Measurements from ENCODE around the gene RND2. TPM values are rescaled to one million over a fixed set of nuclear protein-coding genes. Genes with fewer than 3 reads are reported as not detected.
A peak's percentile ranks its signal among the peaks of the same experiment; 100 is the strongest.

Gene RND2
- total and polyA plus RNA-seq, 2 of the 13 experiments (the other 11 are each of a cell fraction or from before 2014, with no cell fraction given): 0.05 to 0.11 TPM

DNA sequence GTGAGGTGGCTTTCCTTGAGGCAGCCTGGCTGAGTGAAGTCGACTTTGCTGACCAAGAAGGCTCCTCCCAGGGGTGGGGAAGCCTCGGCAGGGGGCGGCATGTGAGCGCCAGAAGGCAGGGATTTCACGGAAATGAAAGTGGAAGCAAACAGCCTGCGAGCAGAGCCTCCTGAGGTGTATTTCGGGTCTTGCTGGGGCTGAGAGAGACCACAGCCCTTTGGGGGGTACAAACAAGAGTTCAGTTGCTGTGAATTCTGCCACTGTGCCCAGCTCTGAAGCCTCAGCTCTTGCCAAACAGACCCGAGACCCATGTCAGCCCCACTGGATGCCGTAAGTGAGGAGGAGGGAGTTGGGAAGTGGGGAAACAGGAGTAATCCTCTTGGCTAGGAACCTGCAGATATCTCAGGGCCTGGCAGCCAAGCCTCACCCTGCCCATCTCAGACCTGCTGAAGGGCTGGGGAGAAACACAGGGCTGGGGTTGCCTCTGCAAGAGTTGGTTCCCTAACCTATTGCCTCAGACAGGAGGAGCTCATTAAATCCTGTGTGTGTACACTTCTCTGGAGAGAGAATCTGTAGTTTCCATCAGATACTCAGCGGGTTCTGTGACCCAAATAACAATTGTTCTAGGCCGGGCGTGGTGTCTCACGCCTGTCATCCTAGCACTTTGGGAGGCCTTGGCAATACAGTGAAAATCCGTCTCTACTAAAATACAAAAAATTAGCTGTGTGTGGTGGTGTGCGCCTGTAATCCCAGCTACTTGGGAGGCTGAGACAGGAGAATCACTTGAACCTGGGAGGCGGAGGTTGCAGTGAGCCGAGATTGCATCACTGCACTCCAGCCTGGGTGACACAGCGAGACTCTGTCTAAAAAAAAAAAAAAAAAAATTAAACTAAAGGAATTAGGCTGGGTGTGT is 18.1 kb upstream of the RND2 start, which contains the start of gene IFI35 (continued):
- TF ChIP-seq, protein P1, sequence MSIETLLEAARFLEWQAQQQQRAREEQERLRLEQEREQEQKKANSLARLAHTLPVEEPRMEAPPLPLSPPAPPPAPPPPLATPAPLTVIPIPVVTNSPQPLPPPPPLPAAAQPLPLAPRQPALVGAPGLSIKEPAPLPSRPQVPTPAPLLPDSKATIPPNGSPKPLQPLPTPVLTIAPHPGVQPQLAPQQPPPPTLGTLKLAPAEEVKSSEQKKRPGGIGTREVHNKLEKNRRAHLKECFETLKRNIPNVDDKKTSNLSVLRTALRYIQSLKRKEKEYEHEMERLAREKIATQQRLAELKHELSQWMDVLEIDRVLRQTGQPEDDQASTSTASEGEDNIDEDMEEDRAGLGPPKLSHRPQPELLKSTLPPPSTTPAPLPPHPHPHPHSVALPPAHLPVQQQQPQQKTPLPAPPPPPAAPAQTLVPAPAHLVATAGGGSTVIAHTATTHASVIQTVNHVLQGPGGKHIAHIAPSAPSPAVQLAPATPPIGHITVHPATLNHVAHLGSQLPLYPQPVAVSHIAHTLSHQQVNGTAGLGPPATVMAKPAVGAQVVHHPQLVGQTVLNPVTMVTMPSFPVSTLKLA (IDR thresholded peaks at IDR 0.05): no peak
- TF ChIP-seq ZFP1 (CRISPR knock-in tag; IDR thresholded peaks at IDR 0.05): no peak
- no peak; the same call in 1 of the 2 replicates for TF ChIP-seq KDM2A (CRISPR knock-in tag; IDR thresholded peaks at IDR 0.05; ENCODE audit: borderline replicate concordance, low read depth)
- TF ChIP-seq, protein P2, sequence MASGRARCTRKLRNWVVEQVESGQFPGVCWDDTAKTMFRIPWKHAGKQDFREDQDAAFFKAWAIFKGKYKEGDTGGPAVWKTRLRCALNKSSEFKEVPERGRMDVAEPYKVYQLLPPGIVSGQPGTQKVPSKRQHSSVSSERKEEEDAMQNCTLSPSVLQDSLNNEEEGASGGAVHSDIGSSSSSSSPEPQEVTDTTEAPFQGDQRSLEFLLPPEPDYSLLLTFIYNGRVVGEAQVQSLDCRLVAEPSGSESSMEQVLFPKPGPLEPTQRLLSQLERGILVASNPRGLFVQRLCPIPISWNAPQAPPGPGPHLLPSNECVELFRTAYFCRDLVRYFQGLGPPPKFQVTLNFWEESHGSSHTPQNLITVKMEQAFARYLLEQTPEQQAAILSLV (CRISPR knock-in tag; IDR thresholded peaks at IDR 0.05; ENCODE audit: borderline replicate concordance): no peak; the same call in none of the 2 replicates
- no peak for TF ChIP-seq SATB2 (CRISPR knock-in tag; IDR thresholded peaks at IDR 0.05)
- no peak; the same call in 1 of the 2 replicates for TF ChIP-seq ZNF274 (CRISPR knock-in tag; IDR thresholded peaks at IDR 0.05)
- peak; percentile 92 for TF ChIP-seq KMT2B (CRISPR knock-in tag; IDR thresholded peaks at IDR 0.05)
- no peak; the same call in 1 of the 2 replicates for TF ChIP-seq GLI4 (CRISPR knock-in tag; IDR thresholded peaks at IDR 0.05; ENCODE audit: borderline replicate concordance)
- TF ChIP-seq, protein P3, sequence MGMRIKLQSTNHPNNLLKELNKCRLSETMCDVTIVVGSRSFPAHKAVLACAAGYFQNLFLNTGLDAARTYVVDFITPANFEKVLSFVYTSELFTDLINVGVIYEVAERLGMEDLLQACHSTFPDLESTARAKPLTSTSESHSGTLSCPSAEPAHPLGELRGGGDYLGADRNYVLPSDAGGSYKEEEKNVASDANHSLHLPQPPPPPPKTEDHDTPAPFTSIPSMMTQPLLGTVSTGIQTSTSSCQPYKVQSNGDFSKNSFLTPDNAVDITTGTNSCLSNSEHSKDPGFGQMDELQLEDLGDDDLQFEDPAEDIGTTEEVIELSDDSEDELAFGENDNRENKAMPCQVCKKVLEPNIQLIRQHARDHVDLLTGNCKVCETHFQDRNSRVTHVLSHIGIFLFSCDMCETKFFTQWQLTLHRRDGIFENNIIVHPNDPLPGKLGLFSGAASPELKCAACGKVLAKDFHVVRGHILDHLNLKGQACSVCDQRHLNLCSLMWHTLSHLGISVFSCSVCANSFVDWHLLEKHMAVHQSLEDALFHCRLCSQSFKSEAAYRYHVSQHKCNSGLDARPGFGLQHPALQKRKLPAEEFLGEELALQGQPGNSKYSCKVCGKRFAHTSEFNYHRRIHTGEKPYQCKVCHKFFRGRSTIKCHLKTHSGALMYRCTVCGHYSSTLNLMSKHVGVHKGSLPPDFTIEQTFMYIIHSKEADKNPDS (CRISPR knock-in tag; IDR thresholded peaks at IDR 0.05): no peak
- TF ChIP-seq ZNF496 (CRISPR knock-in tag; IDR thresholded peaks at IDR 0.05; ENCODE audit: insufficient replicate concordance): no peak
- no peak for TF ChIP-seq IRX3 (CRISPR knock-in tag; IDR thresholded peaks at IDR 0.05; ENCODE audit: borderline replicate concordance, low read depth)
- TF ChIP-seq NFYB (CRISPR knock-in tag; IDR thresholded peaks at IDR 0.05): no peak
- TF ChIP-seq ZNF235 (CRISPR knock-in tag; IDR thresholded peaks at IDR 0.05; ENCODE audit: borderline replicate concordance): no peak
- peak; percentile 74; the same call in 1 of the 2 replicates for TF ChIP-seq ZBTB20 (CRISPR knock-in tag; IDR thresholded peaks at IDR 0.05; ENCODE audit: borderline replicate concordance, low read depth)
- no peak for TF ChIP-seq TBX3 (IDR thresholded peaks at IDR 0.05; ENCODE audit: borderline replicate concordance)
- TF ChIP-seq MBNL3 (CRISPR knock-in tag; conservative IDR thresholded peaks at IDR 0.05): no peak
- TF ChIP-seq HHEX (CRISPR knock-in tag; IDR thresholded peaks at IDR 0.05): no peak
- TF ChIP-seq, protein P4, sequence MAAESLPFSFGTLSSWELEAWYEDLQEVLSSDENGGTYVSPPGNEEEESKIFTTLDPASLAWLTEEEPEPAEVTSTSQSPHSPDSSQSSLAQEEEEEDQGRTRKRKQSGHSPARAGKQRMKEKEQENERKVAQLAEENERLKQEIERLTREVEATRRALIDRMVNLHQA (CRISPR knock-in tag; IDR thresholded peaks at IDR 0.05): no peak
- TF ChIP-seq ZNF709 (CRISPR knock-in tag; IDR thresholded peaks at IDR 0.05): no peak
- TF ChIP-seq NCOA1 (CRISPR knock-in tag; IDR thresholded peaks at IDR 0.05): no peak
- no peak for TF ChIP-seq RARG (CRISPR knock-in tag; IDR thresholded peaks at IDR 0.05; ENCODE audit: low read depth)
- TF ChIP-seq SAFB2 (CRISPR knock-in tag; IDR thresholded peaks at IDR 0.05; ENCODE audit: borderline replicate concordance, low read depth): no peak
- no peak; the same call in 1 of the 2 replicates for TF ChIP-seq SMAD1 (CRISPR knock-in tag; IDR thresholded peaks at IDR 0.05; ENCODE audit: borderline replicate concordance, low read depth)
- no peak for TF ChIP-seq SSRP1 (CRISPR knock-in tag; IDR thresholded peaks at IDR 0.05)

Data from HepG2 (cell line).